IMR-90 (cell line): Measurements from ENCODE around the gene NECTIN2. TPM values are rescaled to one million over a fixed set of nuclear protein-coding genes. Genes with fewer than 3 reads are reported as not detected.

ENCODE experiments used
- CEBPB ChIP-seq: IDR thresholded peaks from 2 replicates; pipeline ENCODE4 v1.6.1; 2012; ENCODE audit warnings: low read depth, low read length, improper control_type of control experiment
- NFE2L2 ChIP-seq: fragments of 150-350 bp; IDR thresholded peaks from 2 replicates; pipeline ENCODE4 v1.6.1; 2016; ENCODE audit warnings: low read depth, mild to moderate bottlenecking, low read length
- RCOR1 ChIP-seq: IDR thresholded peaks from 2 replicates; pipeline ENCODE4 v1.6.1; 2012; ENCODE audit warnings: mild to moderate bottlenecking, low read length, improper control_type of control experiment; ENCODE audit not compliant: insufficient replicate concordance
- USF2 ChIP-seq: fragments of 150-350 bp; IDR thresholded peaks from 2 replicates; pipeline ENCODE4 v1.6.1; 2017; ENCODE audit warnings: mild to moderate bottlenecking, antibody characterized with exemption, low read length, low read depth
- polyA plus RNA-seq, 3 experiments: library from polyadenylated mRNA; depleted of rRNA; stranded (reverse); fragments of >200 nt; gene quantifications; 2 replicates each; pipeline ENCODE4 v1.2.3, GENCODE V29; 2012; ENCODE audit warnings: low replicate concordance in 1 of 3
- total RNA-seq: library from RNA; depleted of rRNA; stranded (reverse); fragments of >200 nt; gene quantifications from 2 replicates; pipeline ENCODE4 v1.2.3, GENCODE V29; 2012

Gene NECTIN2
- total and polyA plus RNA-seq, 2 of the 4 experiments (the other 2 are of a cell fraction): 77.8 to 170 TPM

DNA sequence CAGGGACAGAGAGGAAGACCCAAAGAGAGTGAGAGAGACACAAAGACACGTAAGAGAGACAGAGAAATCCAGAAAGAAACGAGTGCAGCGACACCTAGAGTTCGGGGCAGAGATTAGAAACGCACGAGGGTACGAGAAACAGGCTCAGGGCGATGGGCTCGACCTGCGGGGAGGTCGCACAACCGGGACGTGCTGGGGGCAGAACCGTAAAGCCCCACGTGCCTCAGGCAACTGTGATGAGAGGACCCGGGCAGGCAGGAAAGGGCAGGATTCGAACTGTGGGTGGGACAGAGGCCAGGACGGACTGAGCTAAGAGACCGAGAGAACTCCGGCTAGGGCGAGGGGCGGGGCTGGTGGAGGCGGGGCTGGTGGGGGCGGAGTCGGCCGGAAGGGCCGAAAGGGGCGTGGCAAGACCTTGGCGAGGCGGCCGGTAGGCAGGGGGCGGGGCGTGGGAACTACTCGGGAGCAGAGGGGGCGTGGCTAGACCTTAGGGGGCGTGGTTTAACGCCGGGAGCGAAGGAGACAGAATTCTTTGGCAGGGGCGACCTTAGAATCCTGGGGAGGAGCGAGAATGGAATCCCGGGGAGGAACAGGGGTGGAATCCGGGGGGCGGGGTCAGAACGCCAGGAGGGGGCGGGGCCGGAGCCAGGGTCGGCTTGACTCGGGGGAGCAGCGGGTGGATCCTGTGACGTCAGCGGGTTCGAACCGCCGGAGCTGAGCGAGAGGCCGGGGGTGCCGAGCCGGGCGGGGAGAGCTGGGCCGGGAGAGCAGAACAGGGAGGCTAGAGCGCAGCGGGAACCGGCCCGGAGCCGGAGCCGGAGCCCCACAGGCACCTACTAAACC, at the start of gene NECTIN2 (continued):
- TF ChIP-seq USF2 (peak; percentile 68), CEBPB (no peak), RCOR1 (no peak), NFE2L2 (no peak)
